HCT116 (cell line): Measurements from ENCODE around the gene UTP11. TPM values are rescaled to one million over a fixed set of nuclear protein-coding genes. Genes with fewer than 3 reads are reported as not detected.
A peak's percentile ranks its signal among the peaks of the same experiment; 100 is the strongest.

ENCODE experiments used
- ATAC-seq: fragments of 200-7000 bp; cut with Tn5 transposase; 2 replicates; pipeline ENCODE4 v1.9.1; 2020; ENCODE audit warnings: mild to moderate bottlenecking, moderate library complexity
- BruUV-seq: library from RNA; stranded (reverse); fragments of 400-500 nt; replicated peaks from 2 replicates; lab custom pipeline; 2021; lab: Mats Ljungman, UMichigan
- CTCF ChIA-PET: fragments of 300-600 bp; sonication (Branson Sonifier 250); formaldehyde crosslinking; loops from one replicate; lab custom pipeline; 2021; ENCODE audit warnings: antibody characterized with exemption; lab: Charles Lee
- POLR2A ChIA-PET: fragments of 300-600, 350-600 bp; sonication (Branson Sonifier 250); formaldehyde crosslinking; loops from one replicate; lab custom pipeline; 2021; ENCODE audit warnings: antibody characterized with exemption; lab: Charles Lee
- RAD21 ChIA-PET, 2 experiments: fragments of 300-600 bp; sonication (Branson Sonifier 250); formaldehyde crosslinking; loops; one replicate each; lab custom pipeline; 2023; ENCODE audit warnings: low total read pairs in 2 of 2; ENCODE audit not compliant: uncharacterized antibody in 2 of 2, unreplicated experiment in 2 of 2, low non-redundant PET in 1 of 2; lab: Charles Lee
- DNase-seq: peaks from one replicate; pipeline ENCODE4 v3.0.0-alpha.2; 2010; ENCODE audit warnings: low read depth, low spot score
- H2AFZ ChIP-seq: fragments of 200-600 bp; shearing (Covaris generic), sonication (generic); 2 replicates; pipeline ENCODE4 v1.6.1; 2017; ENCODE audit warnings: low read depth, mixed run types, mixed read lengths, antibody characterized with exemption, low read length; ENCODE audit not compliant: poor library complexity, severe bottlenecking
- H3K27ac ChIP-seq: 2 replicates; pipeline ENCODE4 v1.5.1; 2012; ENCODE audit warnings: low read depth, low read length
- H3K27me3 ChIP-seq: fragments of 200-600 bp; sonication (generic); 2 replicates; pipeline ENCODE4 v1.6.1; 2016; ENCODE audit warnings: mixed run types, low read length, mixed read lengths; ENCODE audit not compliant: insufficient read depth
- H3K36me3 ChIP-seq, 2 experiments: fragments of 200-500 bp in 1 of 2; fragments of 200-600 bp in 1 of 2; sonication (Bioruptor generic) in 1 of 2; sonication (generic) in 1 of 2; 2 replicates each; pipeline versions ENCODE4 v1.5.1 to v1.6.1; 2014 to 2016; ENCODE audit warnings: low read length in 2 of 2, inconsistent platforms in 1 of 2, mixed read lengths in 1 of 2, mixed run types in 1 of 2; ENCODE audit not compliant: insufficient read depth in 2 of 2, control insufficient read depth in 1 of 2
- H3K4me1 ChIP-seq, 2 experiments: fragments of 200-600 bp in 1 of 2; sonication (generic) in 1 of 2; 2 replicates each; pipeline versions ENCODE4 v1.5.1 to v1.6.1; 2012 to 2017; ENCODE audit warnings: low read length in 2 of 2, inconsistent platforms in 1 of 2, mild to moderate bottlenecking in 1 of 2, mixed read lengths in 1 of 2, mixed run types in 1 of 2, moderate library complexity in 1 of 2; ENCODE audit not compliant: insufficient read depth in 2 of 2, control insufficient read depth in 1 of 2
- H3K4me2 ChIP-seq: fragments of 200-600 bp; sonication (generic); 2 replicates; pipeline ENCODE4 v1.6.1; 2017; ENCODE audit warnings: mixed run types, low read length, mixed read lengths
- H3K4me3 ChIP-seq, 2 experiments: fragments of 200-600 bp in 1 of 2; sonication (generic) in 1 of 2; replicated peaks in 1 of 2; 2 replicates each; pipeline ENCODE4 v1.5.1; 2011 to 2016; ENCODE audit warnings: low read length in 2 of 2, control low read depth in 1 of 2, low read depth in 1 of 2, mild to moderate bottlenecking in 1 of 2, mixed read lengths in 1 of 2, mixed run types in 1 of 2
- H3K79me2 ChIP-seq: fragments of 200-600 bp; sonication (generic); 2 replicates; pipeline ENCODE4 v1.6.1; 2017; ENCODE audit warnings: mild to moderate bottlenecking, mixed run types, low read length, moderate library complexity, mixed read lengths; ENCODE audit not compliant: insufficient read depth
- H3K9ac ChIP-seq: fragments of 200-600 bp; sonication (generic); 2 replicates; pipeline ENCODE4 v1.6.1; 2016; ENCODE audit warnings: low read length, mixed read lengths
- H3K9me2 ChIP-seq: fragments of 200-600 bp; sonication (generic), shearing (Covaris generic); 2 replicates; pipeline ENCODE4 v1.6.1; 2017; ENCODE audit warnings: mixed run types, mild to moderate bottlenecking, moderate library complexity; ENCODE audit not compliant: insufficient read depth
- H3K9me3 ChIP-seq, 2 experiments: fragments of 200-500 bp in 1 of 2; fragments of 200-600 bp in 1 of 2; sonication (Bioruptor generic) in 1 of 2; sonication (generic) in 1 of 2; 2 replicates each; pipeline ENCODE4 v1.6.1; 2014 to 2017; ENCODE audit warnings: low read length in 2 of 2, mixed read lengths in 2 of 2, inconsistent platforms in 1 of 2, low read depth in 1 of 2, mild to moderate bottlenecking in 1 of 2, mixed run types in 1 of 2, moderate library complexity in 1 of 2; ENCODE audit not compliant: control insufficient read depth in 1 of 2, insufficient read depth in 1 of 2
- H4K20me1 ChIP-seq: fragments of 200-600 bp; sonication (generic), shearing (Covaris generic); 2 replicates; pipeline ENCODE4 v1.6.1; 2017; ENCODE audit warnings: mixed run types, mild to moderate bottlenecking, moderate library complexity; ENCODE audit not compliant: insufficient read depth
- CBX3 ChIP-seq: IDR thresholded peaks from 2 replicates; pipeline ENCODE4 v1.6.1; 2012; ENCODE audit warnings: low read depth
- EGR1 ChIP-seq: IDR thresholded peaks from 2 replicates; pipeline ENCODE4 v1.6.1; 2012; ENCODE audit warnings: low read depth
- EZH2 ChIP-seq: fragments of 200-600 bp; sonication (generic); IDR thresholded peaks from 2 replicates; pipeline ENCODE4 v1.6.1; 2017; ENCODE audit warnings: antibody characterized with exemption, mixed run types
- POLR2A ChIP-seq: IDR thresholded peaks from 2 replicates; pipeline ENCODE4 v1.7.0; 2011; ENCODE audit warnings: borderline replicate concordance; ENCODE audit not compliant: insufficient read depth, insufficient read length; ENCODE audit errors: extremely low read depth
- RAD21 ChIP-seq: IDR thresholded peaks from 2 replicates; pipeline ENCODE4 v1.6.1; 2012; ENCODE audit warnings: low read depth, mild to moderate bottlenecking
- SP1 ChIP-seq: IDR thresholded peaks from 2 replicates; pipeline ENCODE4 v1.6.1; 2012; ENCODE audit warnings: low read depth
- TCF7L2 ChIP-seq: IDR thresholded peaks from 2 replicates; pipeline ENCODE4 v1.7.0; 2011; ENCODE audit warnings: borderline replicate concordance, inconsistent platforms; ENCODE audit not compliant: insufficient read depth, insufficient read length; ENCODE audit errors: extremely low read depth
- intact Hi-C: fragments of 100-400 bp; cut with micrococcal nuclease; formaldehyde crosslinking; loops from 2 replicates; pipeline ENCODE4 v1.10.0; 2022
- total RNA-seq: library from RNA; stranded (reverse); gene quantifications from one replicate; pipeline ENCODE4 v1.2.1, GENCODE V29; 2021; ENCODE audit not compliant: unreplicated experiment
- TF ChIP-seq, protein P1 (sequence below), 3 experiments: fragments of 200-600 bp in 1 of 3; sonication (generic) in 1 of 3; IDR thresholded peaks in 2 of 3; conservative IDR thresholded peaks in 1 of 3; 2 replicates each; pipeline ENCODE4 v1.5.1; 2012 to 2017; ENCODE audit warnings: low read depth in 2 of 3, low read length in 2 of 3, antibody characterized with exemption in 1 of 3, borderline replicate concordance in 1 of 3, control low read depth in 1 of 3, mild to moderate bottlenecking in 1 of 3, mixed read lengths in 1 of 3, mixed run types in 1 of 3, moderate library complexity in 1 of 3; ENCODE audit not compliant: insufficient read depth in 1 of 3

Gene UTP11
- total RNA-seq, 1 experiment from 2014 or later = 47.5 TPM

DNA sequence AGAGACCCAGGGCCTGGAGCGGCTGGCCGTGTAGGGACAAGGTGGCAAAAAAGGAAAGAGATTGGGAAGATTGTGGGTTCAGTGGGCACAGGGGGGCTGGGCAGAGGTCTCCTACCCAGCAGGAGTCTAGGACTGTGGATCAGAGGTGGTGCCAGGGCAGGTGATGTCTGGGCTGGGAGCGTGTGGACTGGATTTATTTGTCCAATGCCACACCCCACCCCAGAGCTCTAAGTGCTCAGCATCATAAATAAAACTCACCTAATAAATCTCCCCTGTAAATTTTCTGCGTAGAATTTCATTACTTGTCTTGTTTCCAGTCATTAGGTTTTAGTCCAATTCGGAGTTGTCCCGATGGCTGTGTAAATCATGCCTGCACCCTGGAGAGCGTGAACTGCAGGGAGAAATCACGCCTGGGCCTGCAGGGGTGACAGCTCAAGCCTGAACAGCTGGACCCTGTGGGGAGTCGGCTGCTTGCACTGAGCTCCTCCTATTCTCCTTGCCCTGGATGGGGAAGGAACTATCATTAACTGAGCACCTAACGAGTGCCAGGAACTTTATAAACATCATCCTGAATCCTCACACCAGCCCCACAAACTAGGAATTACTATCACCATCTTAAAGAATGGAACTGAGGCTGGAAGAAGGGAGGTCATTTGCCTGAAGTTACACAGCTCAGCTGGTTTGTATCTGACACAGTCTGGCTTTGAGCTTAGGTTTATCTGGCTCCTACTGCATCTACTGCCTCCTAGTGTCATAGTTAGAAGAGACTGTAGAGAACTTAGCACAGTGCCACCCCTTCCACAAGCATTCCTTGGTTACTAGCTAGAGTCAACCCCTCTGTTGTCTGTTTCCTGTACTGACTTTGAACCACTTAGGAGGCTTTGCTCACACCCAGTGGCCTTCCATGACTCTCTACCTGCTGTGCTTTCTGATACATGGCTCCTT lies 59.0 kb downstream of the UTP11 start:
- intact Hi-C loops = no loop called here
- H3K79me2 ChIP-seq = no peaks in the 10 kb centered on the region
- no peak overlapping the region for H3K27ac ChIP-seq
- no peak overlapping the region for H3K4me3 ChIP-seq
- no peaks in the 10 kb centered on the region for H3K36me3 ChIP-seq
- no peaks in the 10 kb centered on the region for H3K9me2 ChIP-seq
- DNase-seq (no peak), ATAC-seq (peak; percentile 93)
- BruUV-seq = no TSS peak
- H3K27me3 ChIP-seq = no peaks in the 10 kb centered on the region
- POLR2A ChIA-PET = no interaction called here
- CTCF ChIA-PET = interaction anchor here (0.6 to 1.8 kb wide), 8 partner anchors 10 to 747 kb away, joined by 3 to 7 read pairs (median 4); partner anchors contain the start of gene POU3F1
- RAD21 ChIA-PET = no interaction called here
- H3K9me3 ChIP-seq = no peaks in the 10 kb centered on the region
- no peak for TF ChIP-seq TCF7L2
- TF ChIP-seq, protein P1, sequence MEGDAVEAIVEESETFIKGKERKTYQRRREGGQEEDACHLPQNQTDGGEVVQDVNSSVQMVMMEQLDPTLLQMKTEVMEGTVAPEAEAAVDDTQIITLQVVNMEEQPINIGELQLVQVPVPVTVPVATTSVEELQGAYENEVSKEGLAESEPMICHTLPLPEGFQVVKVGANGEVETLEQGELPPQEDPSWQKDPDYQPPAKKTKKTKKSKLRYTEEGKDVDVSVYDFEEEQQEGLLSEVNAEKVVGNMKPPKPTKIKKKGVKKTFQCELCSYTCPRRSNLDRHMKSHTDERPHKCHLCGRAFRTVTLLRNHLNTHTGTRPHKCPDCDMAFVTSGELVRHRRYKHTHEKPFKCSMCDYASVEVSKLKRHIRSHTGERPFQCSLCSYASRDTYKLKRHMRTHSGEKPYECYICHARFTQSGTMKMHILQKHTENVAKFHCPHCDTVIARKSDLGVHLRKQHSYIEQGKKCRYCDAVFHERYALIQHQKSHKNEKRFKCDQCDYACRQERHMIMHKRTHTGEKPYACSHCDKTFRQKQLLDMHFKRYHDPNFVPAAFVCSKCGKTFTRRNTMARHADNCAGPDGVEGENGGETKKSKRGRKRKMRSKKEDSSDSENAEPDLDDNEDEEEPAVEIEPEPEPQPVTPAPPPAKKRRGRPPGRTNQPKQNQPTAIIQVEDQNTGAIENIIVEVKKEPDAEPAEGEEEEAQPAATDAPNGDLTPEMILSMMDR (IDR thresholded peaks at IDR 0.05 in 2 of 3, conservative IDR thresholded peaks at IDR 0.05 in 1 of 3; ENCODE audit: borderline replicate concordance in 1 of 3, insufficient read depth in 1 of 3, low read depth in 2 of 3, low read length in 2 of 3) = peak; percentile 40 to 53 (median 52); a peak in 5 of 6 replicates
- peak; percentile 48 for TF ChIP-seq RAD21
- no peak overlapping the region for H3K9ac ChIP-seq
- H4K20me1 ChIP-seq = no peaks in the 10 kb centered on the region
- H3K4me1 ChIP-seq = no peaks in the 10 kb centered on the region
- H2AFZ ChIP-seq = no peak overlapping the region
- H3K4me2 ChIP-seq = no peak overlapping the region

DNA sequence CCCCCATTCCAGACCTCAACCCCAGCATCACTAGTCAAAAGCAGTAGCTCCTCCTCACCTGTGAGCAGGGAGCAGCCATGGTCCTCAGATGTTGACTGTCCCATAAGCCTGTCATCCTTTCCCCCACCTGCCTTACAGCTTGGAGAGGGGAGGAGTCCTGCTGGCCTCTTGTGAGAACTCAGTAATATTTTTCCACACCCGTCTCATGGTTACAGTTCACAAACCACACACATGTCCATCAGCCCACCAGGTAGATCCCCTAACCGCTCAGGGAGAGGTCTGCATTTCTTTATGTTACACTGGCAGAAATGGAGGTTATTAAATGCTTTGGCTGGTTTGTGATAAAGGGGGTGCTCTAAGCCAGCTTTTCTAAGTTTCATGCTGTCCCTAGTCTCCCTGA lies 60.3 kb downstream of the UTP11 start:
- H3K79me2 ChIP-seq = no peaks in the 10 kb centered on the region
- POLR2A ChIA-PET = no interaction called here
- ATAC-seq = no peak

More for the DNA sequence above, 60.3 kb downstream of the UTP11 start:
- Histone ChIP-seq H2AFZ (no peak overlapping the region), H3K9ac (no peak overlapping the region), H3K9me3 (no peaks in the 10 kb centered on the region), H3K27me3 (no peaks in the 10 kb centered on the region), H3K36me3 (no peaks in the 10 kb centered on the region), H3K9me2 (no peaks in the 10 kb centered on the region), H4K20me1 (no peaks in the 10 kb centered on the region), H3K4me3 (no peak overlapping the region), H3K4me1 (no peaks in the 10 kb centered on the region), H3K27ac (no peak overlapping the region), H3K4me2 (no peak overlapping the region)
- intact Hi-C loops = no loop called here
- CTCF ChIA-PET = interaction anchor here (1.1 to 1.8 kb wide), 3 partner anchors 13 to 43 kb away, joined by 3 to 5 read pairs (median 4); no protein-coding TSS in a partner anchor
- DNase-seq = no peak
- RAD21 ChIA-PET = no interaction called here
- BruUV-seq = no TSS peak
- TF ChIP-seq SP1 = no peak
- no peak for TF ChIP-seq POLR2A
- TF ChIP-seq CBX3 = no peak
- no peak for TF ChIP-seq EZH2
- no peak for TF ChIP-seq EGR1
